ENCODE results near the gene MTERF2. TPM values are rescaled to one million over a fixed set of nuclear protein-coding genes. Genes with fewer than 3 reads are reported as not detected.
"Not testable (repeated sequence)": the region's sequence is repeated elsewhere in the genome, so short reads cannot be mapped to it uniquely, and the experiment has no call there.

The MTERF2 gene
- total and polyA plus RNA-seq, 11 donors: 14.9 to 46.1 (median 27.8) TPM

GRCh38 chr12:107011519-107011918, 24.6 kb upstream of the MTERF2 start:
- no peak for DNase-seq
- Histone ChIP-seq H3K27me3 (no peaks in the 10 kb centered on the region), H3K9me3 (peaks cover 0 to 8% (median 0%) of the 10 kb centered on the region in 12 donors), H3K4me3 (no peak overlapping the region), H3K27ac (no peak overlapping the region), H3K36me3 (peaks cover 0 to 6% (median 0%) of the 10 kb centered on the region in 9 donors), H3K4me1 (peaks cover 0 to 2% (median 0%) of the 10 kb centered on the region in 12 donors)
- 90 to 99% (median 96%) methylated on average over 2 of the region's 2 CpGs for WGBS, 4 donors
- no peak for TF ChIP-seq CTCF (IDR thresholded peaks at IDR 0.05)
- no peak for TF ChIP-seq POLR2A (IDR thresholded peaks at IDR 0.05)
- no peak for ATAC-seq
- intact Hi-C loops (cut with DNase I): no loop called here

GRCh38 chr12:107007411-107007810, 20.5 kb upstream of the MTERF2 start:
- WGBS, 4 donors: 92 to 96% (median 95%) methylated on average over 4 of the region's 4 CpGs
- Histone ChIP-seq H3K27me3 (no peaks in the 10 kb centered on the region), H3K27ac (no peak overlapping the region), H3K36me3 (peaks cover 0 to 11% (median 0%) of the 10 kb centered on the region in 9 donors), H3K9me3 (peaks cover 0 to 8% (median 0%) of the 10 kb centered on the region in 12 donors), H3K4me1 (no peaks in the 10 kb centered on the region), H3K4me3 (no peak overlapping the region)
- no peak for DNase-seq
- TF ChIP-seq POLR2A (IDR thresholded peaks at IDR 0.05): no peak
- TF ChIP-seq CTCF (IDR thresholded peaks at IDR 0.05): no peak
- no peak for ATAC-seq
- intact Hi-C loops (cut with DNase I): no loop called here

- H3K27ac ChIP-seq; H3K4me1 ChIP-seq; intact Hi-C loops (cut with DNase I); ATAC-seq; DNase-seq; H3K4me3 ChIP-seq; H3K27me3 ChIP-seq; H3K9me3 ChIP-seq: not testable (repeated sequence)
- 70 to 84% (median 81%) methylated on average over 4 of the region's 4 CpGs for WGBS, 4 donors
- peaks cover 0 to 46% (median 18%) of the 10 kb centered on the region in 9 donors for H3K36me3 ChIP-seq
Measured at GRCh38 chr12:107002665-107003064, 15.7 kb upstream of the MTERF2 start.

- DNase-seq: no peak
- ATAC-seq: no peak
- intact Hi-C loops (cut with DNase I): no loop called here
- Histone ChIP-seq H3K27ac (no peak overlapping the region), H3K36me3 (peaks cover 0 to 65% (median 32%) of the 10 kb centered on the region in 9 donors), H3K27me3 (no peaks in the 10 kb centered on the region), H3K9me3 (no peaks in the 10 kb centered on the region), H3K4me1 (no peaks in the 10 kb centered on the region), H3K4me3 (no peak overlapping the region)
- WGBS, 4 donors: 81 to 89% (median 82%) methylated on average over 6 of the region's 6 CpGs
- TF ChIP-seq POLR2A (IDR thresholded peaks at IDR 0.05) (no peak), CTCF (IDR thresholded peaks at IDR 0.05) (no peak)
Measured at GRCh38 chr12:106999446-106999845, 12.5 kb upstream of the MTERF2 start.

- 97 to 100% (median 97%) methylated on average over 1 of the region's 1 CpG for WGBS, 4 donors
- Histone ChIP-seq H3K4me3 (no peak overlapping the region), H3K36me3 (peaks cover 0 to 67% (median 35%) of the 10 kb centered on the region in 9 donors), H3K27ac (no peak overlapping the region), H3K9me3 (no peaks in the 10 kb centered on the region), H3K4me1 (no peaks in the 10 kb centered on the region), H3K27me3 (no peaks in the 10 kb centered on the region)
- no peak for TF ChIP-seq CTCF (IDR thresholded peaks at IDR 0.05)
- TF ChIP-seq POLR2A (IDR thresholded peaks at IDR 0.05): no peak
- intact Hi-C loops (cut with DNase I): no loop called here
- DNase-seq (no peak), ATAC-seq (no peak)
Measured at GRCh38 chr12:106997916-106998315, 11.0 kb upstream of the MTERF2 start.

- H3K4me3 ChIP-seq; ATAC-seq; H3K4me1 ChIP-seq; intact Hi-C loops (cut with DNase I); DNase-seq; H3K27me3 ChIP-seq; H3K9me3 ChIP-seq; H3K27ac ChIP-seq: not testable (repeated sequence)
- H3K36me3 ChIP-seq: peaks cover 0 to 68% (median 31%) of the 10 kb centered on the region in 9 donors
- 96 to 98% (median 98%) methylated on average over 5 of the region's 5 CpGs for WGBS, 4 donors
Measured at GRCh38 chr12:106996102-106996501, 9.2 kb upstream of the MTERF2 start.
